ENCODE measurements around the gene ENOX2. TPM values are rescaled to one million over a fixed set of nuclear protein-coding genes. Genes with fewer than 3 reads are reported as not detected.

Gene ENOX2
- total and polyA plus RNA-seq, 3 donors from 2014 or later: 19.4 to 22.8 (median 20.1) TPM

GRCh38 chrX:130625386-130625785, 277.6 kb downstream of the ENOX2 start:
- H3K27me3 ChIP-seq: no peaks in the 10 kb centered on the region
- H3K9me3 ChIP-seq: no peaks in the 10 kb centered on the region
- intact Hi-C loops (cut with DNase I; ENCODE audit: low total_unique reads): no loop called here
- DNase-seq: no peak
- 92 to 100% methylated on average over 1 to 6 of the region's 6 CpGs for WGBS, 2 donors
- H3K36me3 ChIP-seq (ENCODE audit: low read depth, missing control alignments): no peaks in the 10 kb centered on the region
- no peak overlapping the region for H3K27ac ChIP-seq
- H3K4me1 ChIP-seq: no peaks in the 10 kb centered on the region
- no peak overlapping the region for H3K4me3 ChIP-seq
- TF ChIP-seq POLR2A (IDR thresholded peaks at IDR 0.05) (no peak), CTCF (IDR thresholded peaks at IDR 0.05) (no peak)

GRCh38 chrX:130623518-130623917, 279.5 kb downstream of the ENOX2 start:
- Histone ChIP-seq H3K9me3 (no peaks in the 10 kb centered on the region), H3K27me3 (no peaks in the 10 kb centered on the region), H3K4me3 (no peak overlapping the region), H3K4me1 (no peaks in the 10 kb centered on the region), H3K36me3 (ENCODE audit: low read depth, missing control alignments) (no peaks in the 10 kb centered on the region), H3K27ac (no peak overlapping the region)
- TF ChIP-seq CTCF (IDR thresholded peaks at IDR 0.05) (no peak), POLR2A (IDR thresholded peaks at IDR 0.05) (no peak)
- WGBS, 2 donors: 83 to 86% methylated on average over 4 of the region's 4 CpGs
- no peak for DNase-seq
- intact Hi-C loops (cut with DNase I; ENCODE audit: low total_unique reads): no loop called here

- Histone ChIP-seq H3K36me3 (ENCODE audit: low read depth, missing control alignments) (no peaks in the 10 kb centered on the region), H3K27ac (no peak overlapping the region), H3K4me1 (no peaks in the 10 kb centered on the region), H3K4me3 (no peak overlapping the region), H3K9me3 (no peaks in the 10 kb centered on the region), H3K27me3 (no peaks in the 10 kb centered on the region)
- DNase-seq: no peak
- WGBS, 2 donors: 98 to 100% methylated on average over 2 to 3 of the region's 3 CpGs
- TF ChIP-seq CTCF (IDR thresholded peaks at IDR 0.05) (no peak), POLR2A (IDR thresholded peaks at IDR 0.05) (no peak)
- intact Hi-C loops (cut with DNase I; ENCODE audit: low total_unique reads): no loop called here
Measured at GRCh38 chrX:130615941-130616340, 287.1 kb downstream of the ENOX2 start.

- no peaks in the 10 kb centered on the region for H3K27me3 ChIP-seq
- DNase-seq: no peak
- H3K4me1 ChIP-seq: no peaks in the 10 kb centered on the region
- no peak overlapping the region for H3K27ac ChIP-seq
- H3K36me3 ChIP-seq (ENCODE audit: low read depth, missing control alignments): no peaks in the 10 kb centered on the region
- TF ChIP-seq CTCF (IDR thresholded peaks at IDR 0.05) (no peak), POLR2A (IDR thresholded peaks at IDR 0.05) (no peak)
- no peak overlapping the region for H3K4me3 ChIP-seq
- intact Hi-C loops (cut with DNase I; ENCODE audit: low total_unique reads): no loop called here
- WGBS, 2 donors: 60 to 61% methylated on average over 4 of the region's 4 CpGs
- no peaks in the 10 kb centered on the region for H3K9me3 ChIP-seq
Measured at GRCh38 chrX:130607431-130607830, 295.6 kb downstream of the ENOX2 start.

GRCh38 chrX:130606425-130606824, 296.6 kb downstream of the ENOX2 start:
- H3K4me3 ChIP-seq: no peak overlapping the region
- 71 to 73% methylated on average over 4 of the region's 4 CpGs for WGBS, 2 donors
- DNase-seq: no peak
- intact Hi-C loops (cut with DNase I; ENCODE audit: low total_unique reads): no loop called here
- no peaks in the 10 kb centered on the region for H3K9me3 ChIP-seq
- no peak overlapping the region for H3K27ac ChIP-seq
- TF ChIP-seq CTCF (IDR thresholded peaks at IDR 0.05) (no peak), POLR2A (IDR thresholded peaks at IDR 0.05) (no peak)
- no peaks in the 10 kb centered on the region for H3K4me1 ChIP-seq
- H3K27me3 ChIP-seq: no peaks in the 10 kb centered on the region
- H3K36me3 ChIP-seq (ENCODE audit: low read depth, missing control alignments): no peaks in the 10 kb centered on the region

Data from testis (tissue), 3 donors.